Brain pericyte (primary cell): ENCODE measurements around the gene NT5DC2.

Source experiments
- DNase-seq: peaks from one replicate; pipeline ENCODE4 v3.0.0-alpha.2; 2012; ENCODE audit warnings: low read depth, low spot score

Gene NT5DC2

GRCh38 chr3:52488746-52489145 is 44.9 kb downstream of the NT5DC2 start:
- no peak for DNase-seq

- no peak for DNase-seq
Observed at GRCh38 chr3:52487788-52488691, 45.6 kb downstream of the NT5DC2 start.

GRCh38 chr3:52487050-52487787 is 46.4 kb downstream of the NT5DC2 start:
- DNase-seq = no peak

- no peak for DNase-seq
Observed at GRCh38 chr3:52484680-52485461, 48.8 kb downstream of the NT5DC2 start.

GRCh38 chr3:52483577-52484381 is 49.9 kb downstream of the NT5DC2 start:
- DNase-seq = no peak

GRCh38 chr3:52483081-52483480 is 50.6 kb downstream of the NT5DC2 start:
- no peak for DNase-seq

- no peak for DNase-seq
Observed at GRCh38 chr3:52481819-52482521, 51.7 kb downstream of the NT5DC2 start.

GRCh38 chr3:52480768-52481715 is 52.6 kb downstream of the NT5DC2 start:
- no peak for DNase-seq

GRCh38 chr3:52479877-52480575 is 53.6 kb downstream of the NT5DC2 start:
- no peak for DNase-seq

GRCh38 chr3:52479037-52479876 is 54.4 kb downstream of the NT5DC2 start:
- no peak for DNase-seq

GRCh38 chr3:52477796-52478095 is 55.9 kb downstream of the NT5DC2 start:
- DNase-seq = no peak

- no peak for DNase-seq
Observed at GRCh38 chr3:52477076-52477795, 56.4 kb downstream of the NT5DC2 start.
